COLO668 (cell line): ENCODE measurements around the gene SPG7.

Experiments
- DNase-seq: peaks from one replicate; lab custom pipeline; 2025; ENCODE audit not compliant: unreplicated experiment; lab: John Stamatoyannopoulos, UW

The SPG7 gene

DNA sequence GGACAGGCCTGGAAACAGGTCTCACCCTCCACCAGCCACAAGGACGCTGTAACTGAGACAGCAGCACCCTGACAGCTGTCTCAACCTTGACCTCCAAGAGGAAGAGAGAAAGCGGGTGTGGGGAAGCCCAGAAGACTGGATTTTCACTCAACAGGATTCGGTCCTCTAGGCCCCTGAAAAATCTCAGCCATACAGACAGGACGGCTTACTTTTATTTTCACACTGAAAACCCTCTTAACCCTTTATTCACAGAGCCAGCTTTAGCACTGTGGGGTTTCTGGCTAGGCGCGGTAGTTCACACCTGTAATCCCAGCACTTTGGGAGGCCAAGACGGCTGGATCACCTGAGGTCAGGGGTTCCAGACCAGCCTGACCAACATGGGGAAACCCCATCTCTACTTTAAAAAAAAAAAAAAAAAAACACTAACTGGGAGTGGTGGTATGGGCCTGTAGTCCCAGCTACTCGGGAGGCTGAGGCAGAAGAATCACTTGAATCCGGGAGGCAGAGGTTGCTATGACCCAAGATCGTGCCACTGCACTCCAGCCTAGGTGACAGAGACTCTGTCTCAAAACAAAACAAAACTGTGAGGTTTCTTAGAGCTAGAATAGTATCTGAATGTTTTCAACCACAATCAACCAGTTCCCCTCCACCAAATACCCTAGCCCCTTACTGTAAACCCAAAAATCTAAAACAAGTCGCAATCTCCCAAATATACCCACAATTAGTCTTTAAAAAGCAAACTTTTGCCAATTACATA, 23.1 kb upstream of the SPG7 start:
- no peak for DNase-seq

DNA sequence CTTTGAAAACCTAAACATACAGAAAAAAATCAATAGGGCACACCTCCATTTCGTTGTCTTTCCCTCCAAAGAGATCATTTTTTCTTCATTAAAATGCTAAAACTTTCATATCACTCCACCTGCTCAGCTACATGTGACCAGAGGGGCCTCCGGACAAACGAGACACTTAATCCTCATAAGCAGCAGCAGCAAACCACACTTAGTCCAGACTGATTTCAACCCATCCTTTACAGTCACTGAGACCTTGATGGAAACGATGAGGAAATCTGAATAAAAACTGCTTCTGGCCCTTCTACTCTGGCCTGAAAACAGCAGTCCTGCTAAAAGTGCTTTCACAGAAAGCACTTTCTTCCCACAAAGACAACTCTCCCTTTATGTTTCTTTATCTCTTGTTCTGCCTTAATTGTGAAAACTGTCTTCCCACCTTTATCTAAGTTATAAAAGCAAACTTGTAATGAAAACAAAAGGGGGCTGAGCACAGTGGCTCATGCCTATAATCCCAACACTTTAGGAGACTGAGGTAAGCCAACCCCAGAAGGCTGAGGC, 22.4 kb upstream of the SPG7 start:
- no peak for DNase-seq

DNA sequence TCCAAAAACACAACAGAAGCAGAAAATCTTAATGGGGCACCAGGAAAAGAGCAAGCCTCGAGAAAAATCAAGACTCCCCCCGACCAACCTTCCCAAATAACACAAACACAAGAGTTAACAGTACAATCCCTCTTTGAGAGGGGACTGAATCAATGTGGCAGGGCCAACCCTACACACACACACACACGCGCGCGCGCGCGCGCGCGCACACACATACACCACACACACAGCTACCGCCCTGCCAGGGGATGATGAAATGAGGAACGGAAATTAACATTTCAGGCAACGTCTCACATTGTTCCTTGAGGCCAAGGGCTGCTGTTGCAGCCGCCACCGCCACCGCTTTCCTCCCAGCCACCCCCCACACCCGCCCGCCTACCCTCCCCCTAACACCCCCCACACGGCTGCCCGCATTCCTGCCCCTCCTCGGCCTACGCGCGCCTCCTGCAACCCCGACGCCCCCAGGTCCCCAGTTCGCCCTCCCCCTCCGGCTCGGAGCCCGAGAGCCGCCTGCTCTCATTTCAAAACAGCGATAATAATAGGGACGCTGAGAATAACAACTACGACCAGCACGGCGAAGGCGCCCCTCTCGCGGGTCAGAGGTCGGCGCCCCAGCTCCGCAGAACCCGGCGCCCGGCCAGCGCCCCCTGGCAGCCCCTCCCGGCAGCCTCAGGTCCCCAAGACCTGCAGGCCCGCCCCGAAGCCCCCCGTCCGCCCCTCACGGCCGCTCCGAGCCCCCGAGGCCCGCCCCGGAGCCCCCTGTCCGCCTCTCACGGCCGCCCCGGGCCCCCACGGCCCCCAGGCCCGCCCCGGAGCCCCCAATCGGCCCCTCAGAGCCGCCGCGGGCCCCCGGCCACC, 18.9 kb upstream of the SPG7 start:
- peak; percentile 71 for DNase-seq

DNA sequence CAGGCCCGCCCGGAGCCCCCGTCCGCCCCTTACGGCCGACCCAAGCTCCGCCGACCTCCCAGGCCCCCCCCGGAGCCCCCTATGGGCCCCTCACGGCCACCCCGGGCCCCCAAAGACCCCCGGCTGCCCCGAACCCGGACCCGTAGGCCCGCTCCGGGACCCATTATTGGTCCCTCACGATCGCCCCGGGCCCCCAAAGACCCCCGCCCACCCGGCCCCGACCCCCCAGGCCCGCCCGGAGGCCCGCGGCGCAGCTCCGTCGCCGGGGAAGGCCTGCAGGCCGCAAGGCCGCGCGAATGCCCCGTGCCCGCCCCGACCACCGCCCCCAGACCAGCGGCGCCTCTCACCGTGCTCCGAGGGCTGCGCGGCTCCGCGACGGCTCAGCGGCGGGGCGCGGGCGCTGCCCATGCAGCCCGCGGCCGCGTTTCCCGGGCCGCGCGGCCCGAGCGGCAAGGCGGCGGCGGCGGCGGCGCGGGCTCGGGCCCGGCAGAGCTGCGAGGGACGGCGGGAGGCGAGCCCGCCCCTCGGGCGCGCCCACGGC, 18.2 kb upstream of the SPG7 start:
- DNase-seq: peak; percentile 75

DNA sequence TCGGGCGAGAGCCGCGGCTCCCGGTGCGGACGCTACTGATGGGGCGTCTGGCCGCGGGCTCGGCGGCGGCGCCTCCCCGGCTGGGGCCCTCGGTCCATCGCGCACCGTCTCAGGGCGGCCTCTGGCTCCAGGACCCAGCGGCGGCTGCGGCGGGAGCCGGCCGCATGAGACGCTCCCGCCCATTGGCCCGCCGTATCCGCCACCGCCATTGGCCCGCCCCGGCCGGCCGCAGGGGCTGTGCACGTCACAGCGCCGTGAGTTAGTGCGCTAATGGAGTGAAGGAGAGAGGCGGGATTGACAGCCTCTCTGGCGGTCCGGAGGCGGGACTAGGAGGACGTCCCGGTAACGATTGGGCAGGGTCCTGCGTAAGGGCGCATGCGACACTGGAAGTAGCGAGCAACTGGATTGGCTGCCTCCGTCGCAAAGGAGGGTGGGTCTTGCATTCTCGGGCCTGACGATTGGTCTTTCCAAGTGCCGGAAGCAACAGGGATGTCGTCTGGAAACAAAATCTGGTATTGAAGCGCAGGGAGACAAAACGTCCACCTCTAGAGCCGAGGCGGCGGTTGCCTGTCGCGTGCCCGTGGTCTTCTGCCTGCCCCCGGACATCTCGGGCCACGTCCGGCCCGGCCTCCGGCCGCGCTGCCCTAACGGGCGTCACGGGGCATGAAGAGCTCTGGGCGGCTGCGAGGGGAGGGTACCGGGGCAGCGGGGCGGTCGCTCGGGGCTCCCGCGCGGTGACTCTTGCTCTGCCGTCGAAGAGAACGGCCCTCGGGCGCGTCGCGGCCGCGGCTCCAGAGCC, 17.6 kb upstream of the SPG7 start, which contains the start of gene ANKRD11:
Gene ANKRD11, minus strand, starts transcription at position 123 of the 799 bp plus-strand sequence. CDS start 173,542 bp downstream, outside the sequence.
- peak; percentile 98 for DNase-seq

DNA sequence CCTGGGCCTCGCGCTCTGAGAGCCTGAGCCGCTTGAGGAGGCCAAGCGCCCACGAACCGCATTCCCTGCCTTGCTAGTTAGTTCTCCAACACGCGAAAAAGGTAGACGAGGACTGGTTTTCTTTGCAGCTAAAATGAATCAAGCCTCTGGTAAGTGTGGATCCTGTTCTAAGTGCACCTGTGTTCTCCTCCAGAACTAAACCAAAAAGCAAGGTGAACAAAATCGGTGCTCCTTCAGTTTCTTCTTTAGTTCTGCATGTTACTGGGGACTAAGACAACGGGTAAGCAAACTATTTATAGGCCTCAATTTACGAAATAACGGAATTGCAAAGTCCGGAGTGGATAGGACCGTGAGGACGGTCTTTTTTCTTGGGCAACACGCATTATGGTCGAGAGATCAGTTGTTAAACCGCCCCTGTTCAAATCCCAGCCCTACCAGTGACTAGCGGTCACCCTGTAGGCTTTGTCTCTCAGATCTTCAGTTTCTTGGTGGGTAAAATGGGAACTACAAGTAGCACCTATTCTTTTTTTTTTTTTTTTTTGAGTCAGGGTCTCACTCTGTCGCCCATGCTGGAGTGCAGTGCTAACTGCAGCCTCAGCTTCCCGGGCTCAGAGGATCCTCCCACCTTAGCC, 16.8 kb upstream of the SPG7 start:
- no peak for DNase-seq

DNA sequence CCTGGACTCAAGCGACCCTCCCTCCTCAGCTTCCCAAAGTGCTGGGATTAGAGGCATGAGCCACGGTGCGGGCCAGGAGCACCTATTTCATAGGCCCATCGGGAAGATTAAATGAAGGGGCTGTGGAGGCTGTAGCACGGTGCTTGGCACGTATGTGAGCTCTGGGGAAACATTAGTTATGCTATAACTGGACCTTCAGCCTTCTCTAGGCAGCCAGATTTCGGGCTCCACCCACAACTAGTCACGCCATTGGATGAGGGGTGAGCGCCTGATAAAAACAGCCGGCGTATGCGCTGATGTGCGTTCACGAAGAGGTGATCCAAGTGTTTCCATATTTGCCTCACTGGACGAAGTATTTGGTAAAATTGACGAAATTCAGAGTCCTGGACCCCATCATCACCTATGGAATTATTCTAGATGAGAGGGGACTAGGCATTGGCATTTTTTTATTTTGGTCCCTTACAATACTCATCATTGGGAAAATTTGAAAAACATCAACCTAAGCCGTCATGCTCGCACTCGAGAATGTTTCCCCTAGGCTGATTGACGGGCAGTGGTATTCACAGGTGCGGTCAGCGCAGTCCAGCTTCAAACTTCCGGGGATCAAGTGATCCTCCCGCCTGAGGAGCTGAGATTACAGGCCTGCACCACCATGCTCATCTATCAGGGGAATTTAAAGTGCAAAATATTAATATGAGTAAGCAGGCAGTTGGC, 16.1 kb upstream of the SPG7 start:
- DNase-seq: no peak

DNA sequence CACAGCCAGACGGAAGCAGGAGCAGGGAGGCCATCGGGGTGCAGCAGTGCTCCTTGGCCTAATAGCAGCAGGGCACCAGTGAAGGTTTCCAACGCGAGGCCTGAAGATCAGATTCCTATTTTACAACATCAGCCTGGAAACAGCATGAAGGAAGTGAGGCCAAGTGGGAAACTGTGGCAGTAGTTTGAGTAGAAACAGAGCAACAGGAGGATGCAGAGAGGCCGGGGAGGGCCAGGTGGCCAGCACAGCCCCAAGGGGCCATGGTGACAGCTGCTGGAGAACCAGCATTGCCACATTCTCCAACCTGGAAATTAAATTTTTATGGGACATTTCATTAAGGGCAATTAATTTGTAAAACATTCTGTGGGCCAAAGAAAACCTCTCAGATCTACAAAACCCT, 14.4 kb upstream of the SPG7 start:
- DNase-seq: no peak

DNA sequence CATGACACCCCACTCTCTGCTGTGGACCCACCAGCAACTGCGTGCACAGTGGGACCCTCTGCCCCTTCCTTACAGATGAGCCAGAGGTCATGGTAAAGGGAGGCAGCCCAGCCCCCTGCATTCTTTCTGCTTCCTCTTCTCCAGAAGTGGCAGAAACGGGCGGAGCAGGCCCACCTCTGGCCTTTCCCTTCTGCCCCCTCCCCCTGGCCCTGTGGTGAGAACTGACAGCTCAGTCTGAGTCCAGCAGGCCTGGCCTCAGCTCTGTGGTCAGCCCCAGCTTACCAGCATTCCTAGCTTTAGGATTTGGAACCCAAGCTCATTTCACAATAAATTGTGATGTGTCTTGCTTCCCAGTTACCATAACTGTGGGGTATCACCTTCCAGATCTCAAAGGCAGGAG, 13.1 kb upstream of the SPG7 start:
- no peak for DNase-seq

DNA sequence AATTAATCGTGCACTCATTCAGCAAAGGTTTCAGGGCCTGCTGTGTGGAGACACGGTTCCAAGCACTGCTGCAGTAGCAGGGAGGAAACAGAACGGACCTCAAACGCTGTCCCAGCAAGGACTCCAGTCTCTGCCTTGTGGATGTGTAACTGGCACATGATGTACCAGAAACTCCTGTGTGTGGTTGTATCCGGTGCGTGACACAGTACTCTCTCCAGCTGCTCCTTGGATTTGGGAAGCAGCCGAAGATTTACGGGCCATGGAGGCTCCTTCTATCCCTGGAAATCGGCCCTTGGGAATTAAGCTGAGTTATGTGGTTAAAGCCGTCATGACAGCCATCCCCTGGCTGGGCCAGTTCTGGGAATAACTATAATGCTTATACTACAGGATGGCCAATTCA, 9.4 kb upstream of the SPG7 start:
- DNase-seq: no peak

DNA sequence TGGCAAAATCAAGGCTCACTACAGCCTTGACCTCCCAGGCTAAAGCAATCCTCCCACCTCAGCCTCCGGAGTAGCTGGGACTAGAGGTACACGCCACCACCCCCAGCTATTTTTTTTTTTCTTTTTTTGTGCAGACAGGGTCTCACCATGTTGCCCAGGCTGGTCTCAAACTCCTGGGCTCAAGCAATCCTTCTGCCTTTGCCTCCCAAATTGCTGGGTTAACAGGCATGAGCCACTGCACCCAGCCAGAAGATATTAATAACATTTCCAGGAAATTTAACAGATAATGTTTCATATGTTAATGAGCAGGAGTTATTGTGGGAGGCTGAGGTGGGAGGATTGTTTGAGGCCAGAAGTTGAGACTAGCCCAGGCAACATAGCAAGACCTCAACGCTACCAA, 8.4 kb upstream of the SPG7 start:
- no peak for DNase-seq

DNA sequence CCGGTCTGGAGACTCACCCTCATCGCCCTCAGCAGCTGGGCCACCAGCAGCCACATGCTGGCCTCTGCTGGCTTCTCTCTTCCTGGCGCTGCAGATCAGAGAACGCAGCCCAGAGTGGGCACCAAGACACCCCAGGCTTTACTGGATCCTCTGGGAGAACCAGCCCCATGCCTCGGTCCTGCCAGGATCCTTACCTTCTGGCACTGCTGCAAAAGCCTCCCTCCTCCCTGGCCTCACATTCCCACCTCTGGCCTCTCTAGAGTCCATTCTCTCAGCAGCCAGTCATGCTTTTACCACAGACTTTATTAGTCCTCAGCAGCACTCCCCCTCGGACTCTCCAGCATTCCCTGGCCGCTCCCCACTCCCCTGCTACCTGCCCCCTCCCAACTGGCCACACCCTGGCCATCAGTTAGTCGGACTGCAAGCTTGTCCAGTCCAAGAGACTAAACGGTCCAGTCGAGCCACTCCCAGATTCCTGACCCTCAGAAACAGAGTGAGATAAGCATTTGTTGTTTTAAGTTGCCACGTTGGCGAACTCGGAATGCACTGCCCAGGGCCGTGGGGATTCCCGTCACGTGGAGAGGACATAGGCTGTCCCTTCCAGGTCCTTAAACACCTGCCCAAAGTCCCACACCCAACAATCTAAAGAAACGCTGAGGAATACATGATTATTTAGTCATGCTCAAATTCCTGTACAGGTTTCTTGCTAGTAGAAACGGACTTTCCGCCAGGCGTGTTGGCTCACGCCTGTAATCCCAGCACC, 5.9 kb upstream of the SPG7 start:
- DNase-seq: no peak

DNA sequence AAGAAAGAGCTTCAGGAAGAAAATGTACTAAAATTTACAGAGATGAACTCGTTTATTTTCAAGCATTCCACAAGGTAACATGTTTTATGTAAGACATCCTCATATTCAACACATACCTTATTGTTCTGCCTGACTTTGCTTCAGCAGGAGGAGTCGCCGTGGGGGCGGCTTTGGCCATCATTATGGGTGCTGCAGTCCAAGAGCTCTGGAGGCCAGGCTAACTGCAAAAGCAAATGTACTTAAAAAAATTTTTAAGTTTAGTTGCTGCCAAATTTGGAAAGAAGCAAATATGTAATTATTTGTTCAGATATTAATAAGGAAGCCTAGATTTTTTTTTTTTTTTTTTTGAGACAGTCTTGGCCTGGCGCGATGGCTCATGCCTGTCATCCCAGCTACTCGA, 4.1 kb upstream of the SPG7 start:
- no peak for DNase-seq

DNA sequence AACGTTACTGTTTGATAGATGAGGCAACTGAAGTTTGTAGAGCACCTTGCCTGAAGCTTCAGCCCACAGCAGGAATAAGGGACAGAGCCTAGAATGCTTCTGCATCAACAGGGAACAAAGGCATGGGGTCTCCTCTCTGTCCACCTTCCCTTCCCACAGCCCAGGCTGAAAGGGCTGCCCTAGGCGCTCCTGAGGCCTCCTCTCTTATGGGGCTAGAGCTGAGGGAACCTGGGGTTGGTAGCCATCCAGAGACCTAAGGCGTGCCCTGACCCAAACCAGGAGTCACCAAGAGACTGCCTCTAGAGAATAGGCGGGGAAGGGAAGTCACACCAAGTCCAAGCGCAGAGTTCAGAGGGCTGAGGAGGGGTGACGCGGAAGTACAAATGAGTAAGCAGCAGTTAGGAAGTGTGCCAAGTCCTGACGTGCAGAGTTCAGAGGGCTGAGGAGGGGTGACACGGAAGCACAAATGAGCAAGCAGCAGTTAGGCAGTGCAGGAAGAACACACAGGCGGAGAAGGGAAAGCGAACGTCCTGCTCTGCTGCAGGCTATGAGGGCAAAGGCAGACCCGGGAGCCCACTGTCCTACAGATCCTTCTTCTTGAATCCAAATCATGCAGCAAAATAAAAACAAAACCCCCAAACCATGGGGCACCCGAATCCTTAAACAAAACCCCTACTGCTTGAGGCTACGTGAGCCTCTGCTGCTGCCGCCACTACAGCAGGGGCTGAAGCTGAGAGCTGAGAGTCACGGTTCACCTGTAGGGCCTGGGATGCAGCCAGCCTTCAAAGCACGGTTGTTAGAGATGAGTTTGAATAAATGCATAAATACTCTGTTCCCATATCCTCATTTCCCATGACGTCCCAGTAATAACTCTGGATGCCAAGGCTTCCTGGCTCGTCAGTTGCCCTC, 2.7 kb upstream of the SPG7 start:
- DNase-seq: peak; percentile 54

DNA sequence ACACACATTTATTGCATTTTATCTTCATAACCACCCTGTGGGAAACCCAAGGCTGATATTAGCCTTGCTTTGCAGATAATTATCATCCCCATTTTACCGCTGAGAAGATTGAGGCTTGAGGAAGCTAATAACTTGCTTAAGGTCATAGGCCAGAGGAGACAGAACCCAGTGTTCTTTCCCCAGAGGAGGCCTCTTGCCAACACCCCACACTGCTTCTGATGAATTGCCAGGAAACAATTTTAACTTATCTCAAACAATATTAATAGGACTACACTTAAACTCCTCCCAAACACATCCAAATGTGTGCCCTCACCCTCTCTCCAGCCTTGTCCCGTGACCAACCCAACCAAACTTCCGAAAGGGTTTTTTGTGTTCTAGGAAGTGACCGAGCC, 2.1 kb upstream of the SPG7 start:
- DNase-seq: no peak

DNA sequence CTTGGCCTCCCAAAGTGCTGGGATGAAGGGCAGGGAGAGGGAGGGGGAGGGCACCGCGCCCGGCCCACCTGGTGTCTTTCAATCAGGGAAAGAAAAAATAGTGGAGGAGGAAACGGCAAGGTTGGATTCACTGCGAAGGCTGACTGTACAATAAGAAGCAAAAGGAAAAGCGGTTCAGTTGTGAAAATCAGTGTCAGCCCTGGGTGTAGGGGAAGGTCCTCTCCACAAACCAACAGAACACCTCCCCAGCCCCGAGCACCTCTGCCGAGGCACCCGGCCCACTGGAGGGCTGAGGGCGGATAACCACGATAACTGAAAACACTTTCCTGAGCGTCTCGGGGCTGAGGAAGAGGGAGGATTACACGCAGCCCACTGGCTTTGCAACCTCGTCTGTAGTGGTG, 1.4 kb upstream of the SPG7 start:
- no peak for DNase-seq

DNA sequence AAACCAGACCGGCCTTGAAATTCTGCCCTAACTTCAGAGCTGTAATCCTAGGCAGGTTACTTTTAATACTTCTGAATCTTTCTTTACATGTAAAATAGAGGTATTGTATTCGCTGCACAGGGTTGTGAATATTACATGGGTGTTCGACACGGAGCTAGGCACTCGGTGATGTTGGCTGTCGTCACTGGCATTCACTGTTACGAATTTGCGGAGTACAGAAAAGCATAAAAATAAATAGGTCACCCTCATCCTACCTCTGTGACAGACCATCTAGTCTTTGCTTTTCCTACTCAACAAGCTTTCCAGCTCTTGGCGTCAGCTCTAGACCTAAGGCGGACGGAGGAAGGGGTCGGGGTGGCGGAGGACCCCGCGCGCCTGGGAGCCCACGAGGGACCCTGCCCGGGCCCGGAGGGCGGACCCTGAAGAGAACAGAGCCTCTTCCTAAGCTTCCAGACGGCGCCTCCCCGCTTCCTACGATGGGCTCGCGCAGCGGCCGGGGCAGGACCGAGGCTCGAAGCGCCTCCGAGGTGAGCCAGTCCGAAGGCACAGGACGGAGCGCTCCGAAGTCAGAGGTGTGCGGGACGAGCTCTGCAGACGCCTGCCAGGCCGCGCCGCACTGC, 879 bp upstream of the SPG7 start:
- DNase-seq: peak; percentile 56

DNA sequence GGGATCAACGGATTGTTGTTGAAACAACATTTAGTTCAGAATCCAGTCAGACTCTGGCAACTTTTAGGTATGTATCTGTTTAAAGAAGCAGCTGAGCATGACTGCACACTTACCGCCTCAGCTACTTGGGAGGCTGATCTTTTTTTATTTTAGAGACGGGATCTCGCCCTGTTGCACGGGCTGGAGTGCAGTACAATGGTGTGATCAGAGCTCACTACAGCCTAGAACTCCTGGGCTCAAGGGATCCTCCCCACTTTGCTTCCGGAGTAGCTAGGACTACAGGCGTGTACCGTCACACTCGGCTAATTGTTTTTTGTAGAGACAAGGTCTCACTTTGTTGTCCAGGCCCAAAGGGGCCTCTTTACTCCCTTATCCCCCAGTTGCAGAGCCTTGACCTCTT, 2.3 kb downstream of the SPG7 start:
- DNase-seq: no peak
